ENCODE results near the gene RPS19.

RPS19 gene

GRCh38 chr19:41876847-41877832 is 17.1 kb downstream of the RPS19 start, which contains the start of gene CD79A:
Gene CD79A, plus strand, starts transcription at chr19:41877279. Its CDS starts 26 bp downstream, at chr19:41877305.
- Histone ChIP-seq H3K36me3 (ENCODE audit: control insufficient read depth in 1 of 2, insufficient read depth in 2 of 2, low read length in 2 of 2) (peaks cover 0 to 4% of the 10 kb centered on the region in 2 donors), H3K27ac (ENCODE audit: low read depth, low read length) (peak within 1 kb of the TSS; percentile 42), H3K9me3 (ENCODE audit: control insufficient read depth in 1 of 2, low read length in 2 of 2) (no peaks in the 10 kb centered on the region), H3K9ac (ENCODE audit: low read depth in 1 of 2, low read length in 2 of 2) (no peak within 1 kb of the TSS), H3K27me3 (ENCODE audit: control insufficient read depth in 1 of 2, insufficient read depth in 2 of 2, low read length in 2 of 2) (no peaks in the 10 kb centered on the region), H3K4me1 (ENCODE audit: control insufficient read depth in 1 of 2, insufficient read depth in 2 of 2, low read length in 2 of 2) (peaks cover 12 to 34% of the 10 kb centered on the region in 2 donors), H3K4me3 (ENCODE audit: low read depth in 1 of 2, low read length in 2 of 2) (peak within 1 kb of the TSS; percentile 28 to 35)

DNA sequence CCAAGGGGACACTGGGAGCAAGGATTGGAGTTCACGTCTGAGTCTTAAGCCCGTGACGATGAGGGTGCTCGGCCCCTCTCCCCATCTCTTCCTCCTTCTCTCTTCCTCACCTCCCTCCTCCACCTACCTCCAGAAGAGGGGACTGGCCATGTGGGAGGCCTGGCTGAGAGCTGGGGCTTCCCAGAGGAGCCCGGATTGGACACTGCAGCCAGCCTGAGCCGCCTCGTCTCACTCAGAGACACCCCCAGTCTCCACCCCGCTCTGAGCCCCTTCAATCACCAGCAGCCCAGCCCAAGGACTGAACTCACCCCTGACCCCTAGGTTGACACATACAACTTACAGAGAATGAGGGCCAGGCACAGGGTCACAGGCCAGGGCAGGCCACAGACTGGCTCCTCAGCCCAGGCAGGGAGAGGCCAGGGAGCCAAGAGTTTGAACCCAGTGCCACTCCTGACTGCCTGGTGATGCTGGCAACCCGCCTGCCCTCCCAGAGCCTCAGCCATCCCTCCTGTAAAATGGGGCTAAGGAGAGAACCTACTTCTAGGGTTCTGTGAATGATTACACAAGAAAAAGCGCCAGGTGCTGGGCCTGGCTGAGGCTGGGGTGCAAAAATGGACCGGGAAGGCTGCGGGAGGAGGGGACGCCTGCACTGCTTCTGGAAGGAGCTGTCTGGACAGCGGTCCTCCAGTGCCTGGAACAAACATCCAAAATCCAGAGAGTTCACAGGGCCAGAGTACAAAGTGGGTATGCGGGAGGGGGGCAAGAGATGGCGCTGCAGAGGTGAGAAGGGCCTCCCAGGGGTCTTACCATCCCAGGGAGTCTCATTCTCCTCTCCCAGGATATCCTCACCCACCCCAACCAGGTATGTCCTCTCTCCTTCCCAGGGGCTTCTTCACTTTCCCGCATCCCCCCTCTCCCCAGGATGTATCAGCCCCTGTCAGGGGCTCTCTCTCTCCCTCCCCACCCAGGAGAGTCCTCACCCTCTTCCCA is 18.2 kb downstream of the RPS19 start:
- H3K4me3 ChIP-seq (ENCODE audit: low read depth in 1 of 2, low read length in 2 of 2) = no peak overlapping the region
- H3K27ac ChIP-seq (ENCODE audit: low read depth, low read length) = no peak overlapping the region

DNA sequence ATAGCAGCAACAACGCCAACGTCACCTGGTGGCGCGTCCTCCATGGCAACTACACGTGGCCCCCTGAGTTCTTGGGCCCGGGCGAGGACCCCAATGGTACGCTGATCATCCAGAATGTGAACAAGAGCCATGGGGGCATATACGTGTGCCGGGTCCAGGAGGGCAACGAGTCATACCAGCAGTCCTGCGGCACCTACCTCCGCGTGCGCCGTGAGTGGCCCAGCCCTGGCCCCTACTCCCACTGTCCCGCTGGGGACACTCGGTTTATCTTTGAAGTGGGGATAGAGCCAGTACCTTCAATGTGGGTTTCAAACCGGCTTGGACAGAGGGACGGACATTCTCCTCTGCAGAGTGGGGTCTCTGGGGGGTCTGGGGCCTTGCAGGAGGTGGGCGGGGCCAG is 19.0 kb downstream of the RPS19 start:
- no peaks in the 10 kb centered on the region for H3K9me3 ChIP-seq (ENCODE audit: control insufficient read depth in 1 of 2, low read length in 2 of 2)
- no peak overlapping the region for H3K9ac ChIP-seq (ENCODE audit: low read depth in 1 of 2, low read length in 2 of 2)
- H3K36me3 ChIP-seq (ENCODE audit: control insufficient read depth in 1 of 2, insufficient read depth in 2 of 2, low read length in 2 of 2) = no peaks in the 10 kb centered on the region
- peaks cover 12 to 28% of the 10 kb centered on the region in 2 donors for H3K4me1 ChIP-seq (ENCODE audit: control insufficient read depth in 1 of 2, insufficient read depth in 2 of 2, low read length in 2 of 2)
- no peaks in the 10 kb centered on the region for H3K27me3 ChIP-seq (ENCODE audit: control insufficient read depth in 1 of 2, insufficient read depth in 2 of 2, low read length in 2 of 2)
- H3K4me3 ChIP-seq (ENCODE audit: low read depth in 1 of 2, low read length in 2 of 2) = no peak overlapping the region
- no peak overlapping the region for H3K27ac ChIP-seq (ENCODE audit: low read depth, low read length)

More for the DNA sequence above, 18.2 kb downstream of the RPS19 start:
- H3K36me3 ChIP-seq (ENCODE audit: control insufficient read depth in 1 of 2, insufficient read depth in 2 of 2, low read length in 2 of 2) = no peaks in the 10 kb centered on the region
- peaks cover 8 to 25% of the 10 kb centered on the region in 2 donors for H3K4me1 ChIP-seq (ENCODE audit: control insufficient read depth in 1 of 2, insufficient read depth in 2 of 2, low read length in 2 of 2)
- H3K9ac ChIP-seq (ENCODE audit: low read depth in 1 of 2, low read length in 2 of 2) = no peak overlapping the region
- H3K27me3 ChIP-seq (ENCODE audit: control insufficient read depth in 1 of 2, insufficient read depth in 2 of 2, low read length in 2 of 2) = no peaks in the 10 kb centered on the region
- H3K9me3 ChIP-seq (ENCODE audit: control insufficient read depth in 1 of 2, low read length in 2 of 2) = no peaks in the 10 kb centered on the region

DNA sequence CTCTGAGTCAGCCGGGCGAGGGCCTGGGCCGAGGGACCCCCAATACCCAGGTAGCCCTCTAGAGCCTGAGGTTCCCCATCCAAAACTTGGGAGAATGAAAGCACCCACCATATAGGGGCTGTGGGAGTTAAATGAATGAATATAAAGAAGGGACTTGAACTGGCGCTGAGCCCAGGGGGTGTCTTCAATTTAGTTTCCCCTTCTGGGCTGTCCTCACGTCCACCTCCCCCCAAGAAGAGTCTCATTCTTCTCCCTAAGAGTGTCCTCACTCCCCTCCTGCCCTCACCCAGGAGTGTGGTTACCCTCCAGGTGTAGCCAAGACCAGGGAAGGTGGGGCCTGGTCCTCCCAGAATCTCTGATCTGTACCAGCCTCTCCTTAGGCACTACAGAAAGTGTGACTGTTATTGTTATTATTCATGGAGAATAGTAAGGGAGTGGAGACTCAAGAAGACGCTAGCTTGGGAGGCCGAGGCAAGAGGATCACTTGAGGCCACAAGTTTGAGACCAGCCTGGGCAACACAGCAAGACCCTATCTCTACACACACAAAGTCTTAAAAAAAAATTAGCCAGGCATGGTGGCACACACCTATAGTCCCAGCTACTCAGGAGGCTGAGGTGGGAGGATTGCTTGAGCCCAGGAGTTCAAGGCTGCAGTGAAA is 19.7 kb downstream of the RPS19 start:
- H3K9me3 ChIP-seq (ENCODE audit: control insufficient read depth in 1 of 2, low read length in 2 of 2) = no peaks in the 10 kb centered on the region
- H3K27ac ChIP-seq (ENCODE audit: low read depth, low read length) = no peak overlapping the region
- H3K36me3 ChIP-seq (ENCODE audit: control insufficient read depth in 1 of 2, insufficient read depth in 2 of 2, low read length in 2 of 2) = no peaks in the 10 kb centered on the region
- H3K4me1 ChIP-seq (ENCODE audit: control insufficient read depth in 1 of 2, insufficient read depth in 2 of 2, low read length in 2 of 2) = peaks cover 12 to 31% of the 10 kb centered on the region in 2 donors
- no peaks in the 10 kb centered on the region for H3K27me3 ChIP-seq (ENCODE audit: control insufficient read depth in 1 of 2, insufficient read depth in 2 of 2, low read length in 2 of 2)
- H3K9ac ChIP-seq (ENCODE audit: low read depth in 1 of 2, low read length in 2 of 2) = no peak overlapping the region
- H3K4me3 ChIP-seq (ENCODE audit: low read depth in 1 of 2, low read length in 2 of 2) = no peak overlapping the region

DNA sequence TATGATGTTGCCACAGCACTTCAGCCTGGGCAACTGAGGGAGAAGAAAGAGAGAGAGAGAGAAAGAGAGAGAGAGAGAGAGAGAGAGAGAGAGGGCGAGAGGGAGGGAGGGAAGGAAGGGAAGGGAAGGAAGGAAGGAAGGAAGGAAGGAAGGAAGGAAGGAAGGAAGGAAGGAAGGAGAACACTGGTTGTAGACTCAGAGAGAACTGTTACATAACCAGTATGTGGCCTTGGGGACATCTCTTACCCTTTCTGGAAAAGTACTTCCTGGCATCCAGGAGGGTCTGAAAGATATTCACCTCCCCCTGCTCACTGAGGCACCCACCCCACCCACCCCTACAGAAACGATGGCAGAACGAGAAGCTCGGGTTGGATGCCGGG is 20.3 kb downstream of the RPS19 start:
- no peak overlapping the region for H3K9ac ChIP-seq (ENCODE audit: low read depth in 1 of 2, low read length in 2 of 2)
- H3K4me1 ChIP-seq (ENCODE audit: control insufficient read depth in 1 of 2, insufficient read depth in 2 of 2, low read length in 2 of 2) = peaks cover 15 to 36% of the 10 kb centered on the region in 2 donors
- H3K36me3 ChIP-seq (ENCODE audit: control insufficient read depth in 1 of 2, insufficient read depth in 2 of 2, low read length in 2 of 2) = no peaks in the 10 kb centered on the region
- H3K27ac ChIP-seq (ENCODE audit: low read depth, low read length) = no peak overlapping the region
- no peaks in the 10 kb centered on the region for H3K27me3 ChIP-seq (ENCODE audit: control insufficient read depth in 1 of 2, insufficient read depth in 2 of 2, low read length in 2 of 2)
- H3K4me3 ChIP-seq (ENCODE audit: low read depth in 1 of 2, low read length in 2 of 2) = no peak overlapping the region
- H3K9me3 ChIP-seq (ENCODE audit: control insufficient read depth in 1 of 2, low read length in 2 of 2) = no peaks in the 10 kb centered on the region

DNA sequence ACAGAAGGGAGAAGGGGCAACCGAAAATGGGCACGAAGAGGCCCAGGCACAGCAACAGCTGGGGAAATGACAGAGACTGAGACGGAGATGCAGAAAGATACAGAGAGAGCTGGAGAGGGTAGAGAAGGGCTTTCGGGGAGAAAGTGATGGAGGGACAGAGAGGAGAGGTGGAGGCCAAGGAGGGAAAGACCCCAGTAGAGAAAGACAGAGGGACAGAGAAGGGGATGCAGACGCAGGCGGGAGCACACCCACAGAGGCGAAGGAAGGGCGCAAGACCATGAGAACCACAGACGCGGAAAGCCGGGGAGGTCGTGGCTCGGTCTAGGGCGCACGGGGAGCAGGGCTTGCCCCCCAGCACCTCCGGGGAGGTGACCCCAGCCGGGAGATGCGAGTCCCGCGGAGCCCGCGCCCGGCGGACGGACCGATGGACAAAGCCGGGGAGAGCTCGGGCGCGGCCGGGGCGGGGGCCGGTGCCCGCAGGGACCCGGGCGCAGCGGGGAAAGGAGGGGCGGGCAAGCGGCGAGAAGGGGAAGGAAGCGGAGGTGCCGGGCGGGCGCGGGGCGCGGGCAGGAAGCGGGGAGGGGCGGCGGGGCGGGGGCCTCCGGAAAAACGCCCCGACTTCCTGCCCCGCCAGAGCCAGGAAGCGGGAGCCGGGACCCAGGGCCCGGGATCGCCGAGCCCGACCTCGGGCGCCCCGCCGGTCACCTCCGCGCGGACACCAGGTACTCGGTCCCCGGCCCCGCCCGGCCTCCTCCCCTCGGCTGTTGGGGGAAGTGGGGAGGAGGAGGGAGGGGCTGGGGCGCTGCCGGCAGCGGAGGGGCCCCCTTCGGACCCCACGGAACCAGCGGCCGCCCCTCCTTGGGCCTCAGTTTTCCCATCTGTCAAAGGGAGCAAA is 22.8 kb downstream of the RPS19 start, which contains the start of gene ARHGEF1:
TSS of gene ARHGEF1 (plus strand) at position 617 of the 895 bp plus-strand sequence. CDS start 4,899 bp downstream, outside the sequence.
- Histone ChIP-seq H3K27me3 (ENCODE audit: control insufficient read depth in 1 of 2, insufficient read depth in 2 of 2, low read length in 2 of 2) (no peaks in the 10 kb centered on the region), H3K4me1 (ENCODE audit: control insufficient read depth in 1 of 2, insufficient read depth in 2 of 2, low read length in 2 of 2) (peaks cover 29 to 45% of the 10 kb centered on the region in 2 donors), H3K36me3 (ENCODE audit: control insufficient read depth in 1 of 2, insufficient read depth in 2 of 2, low read length in 2 of 2) (no peaks in the 10 kb centered on the region), H3K4me3 (ENCODE audit: low read depth in 1 of 2, low read length in 2 of 2) (peak within 1 kb of the TSS; percentile 90 to 95), H3K9me3 (ENCODE audit: control insufficient read depth in 1 of 2, low read length in 2 of 2) (no peaks in the 10 kb centered on the region), H3K9ac (ENCODE audit: low read depth in 1 of 2, low read length in 2 of 2) (peak within 1 kb of the TSS; percentile 89 to 98), H3K27ac (ENCODE audit: low read depth, low read length) (peak within 1 kb of the TSS; percentile 62)

DNA sequence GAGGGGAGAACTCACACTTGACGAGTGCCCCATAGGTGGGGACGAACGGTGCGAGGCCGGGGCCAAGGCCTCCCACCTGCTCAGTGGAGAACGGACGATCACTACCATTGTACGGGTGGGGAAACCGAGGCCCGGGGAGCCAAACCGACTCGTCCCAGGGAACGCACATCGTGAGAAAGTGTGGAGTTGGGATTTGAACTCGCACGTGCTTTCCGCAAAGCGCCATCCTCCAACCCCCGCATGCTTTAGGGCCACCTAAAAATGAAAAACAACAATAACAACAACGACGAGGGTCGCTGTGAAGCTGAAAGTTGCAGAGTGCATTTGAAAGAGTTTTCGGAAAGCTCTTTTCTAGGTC is 23.4 kb downstream of the RPS19 start:
- H3K27ac ChIP-seq (ENCODE audit: low read depth, low read length) = peak overlapping the region; percentile 46
- H3K36me3 ChIP-seq (ENCODE audit: control insufficient read depth in 1 of 2, insufficient read depth in 2 of 2, low read length in 2 of 2) = peaks cover 0 to 4% of the 10 kb centered on the region in 2 donors
- peak overlapping the region; percentile 90 to 95 for H3K4me3 ChIP-seq (ENCODE audit: low read depth in 1 of 2, low read length in 2 of 2)
- no peaks in the 10 kb centered on the region for H3K9me3 ChIP-seq (ENCODE audit: control insufficient read depth in 1 of 2, low read length in 2 of 2)
- no peaks in the 10 kb centered on the region for H3K27me3 ChIP-seq (ENCODE audit: control insufficient read depth in 1 of 2, insufficient read depth in 2 of 2, low read length in 2 of 2)
- H3K9ac ChIP-seq (ENCODE audit: low read depth in 1 of 2, low read length in 2 of 2) = peak overlapping the region; percentile 89 to 98
- H3K4me1 ChIP-seq (ENCODE audit: control insufficient read depth in 1 of 2, insufficient read depth in 2 of 2, low read length in 2 of 2) = peaks cover 34 to 45% of the 10 kb centered on the region in 2 donors

DNA sequence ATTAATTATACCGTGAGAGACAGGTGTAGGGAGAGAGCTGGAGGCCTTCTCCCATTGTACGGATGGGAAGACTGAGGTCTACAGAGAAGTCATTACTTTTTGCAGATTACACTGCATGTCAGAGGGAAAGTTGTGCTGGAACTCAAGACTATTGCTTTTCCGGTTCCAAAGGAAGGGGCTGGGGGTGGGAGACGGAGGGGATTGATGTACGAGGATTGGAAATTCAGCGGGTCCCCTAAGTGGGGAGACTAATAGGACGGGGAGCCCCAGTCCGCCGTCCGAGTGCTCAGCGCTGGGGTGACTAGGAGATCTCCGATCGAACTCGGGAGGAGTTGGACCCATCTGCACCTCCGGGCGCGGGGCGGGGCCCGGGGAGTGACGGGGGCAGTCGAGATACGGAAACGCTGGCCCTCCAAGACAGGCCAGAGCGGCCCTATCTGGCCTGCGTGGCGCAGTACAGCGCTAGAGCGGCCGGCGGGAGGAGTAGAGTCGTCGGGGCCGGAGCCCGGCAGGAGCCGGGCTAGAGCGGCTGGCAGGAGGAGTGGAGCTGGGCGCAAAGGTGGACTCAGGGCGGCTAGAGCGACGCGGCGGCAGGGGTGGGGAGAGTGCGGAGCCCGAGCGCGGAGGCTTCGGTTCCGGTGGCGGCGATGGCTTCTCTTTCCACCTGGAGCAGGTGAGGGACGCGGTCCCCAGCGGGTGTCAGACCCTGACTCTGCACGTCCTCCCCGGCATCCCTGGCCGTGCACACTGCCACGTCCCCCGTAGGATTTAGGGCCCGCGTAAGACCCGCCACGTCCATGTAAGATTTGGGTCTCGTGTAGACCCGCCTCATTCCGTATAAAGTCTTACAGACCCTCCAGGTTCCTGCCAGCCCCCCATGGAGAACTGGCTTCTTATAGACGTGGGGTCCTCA is 24.0 kb downstream of the RPS19 start:
- peaks cover 35 to 45% of the 10 kb centered on the region in 2 donors for H3K4me1 ChIP-seq (ENCODE audit: control insufficient read depth in 1 of 2, insufficient read depth in 2 of 2, low read length in 2 of 2)

More for the DNA sequence above, 24.0 kb downstream of the RPS19 start:
- Histone ChIP-seq H3K27ac (ENCODE audit: low read depth, low read length) (peak overlapping the region; percentile 53), H3K9me3 (ENCODE audit: control insufficient read depth in 1 of 2, low read length in 2 of 2) (no peaks in the 10 kb centered on the region), H3K4me3 (ENCODE audit: low read depth in 1 of 2, low read length in 2 of 2) (peak overlapping the region; percentile 90 to 97), H3K9ac (ENCODE audit: low read depth in 1 of 2, low read length in 2 of 2) (peak overlapping the region; percentile 89 to 98), H3K27me3 (ENCODE audit: control insufficient read depth in 1 of 2, insufficient read depth in 2 of 2, low read length in 2 of 2) (no peaks in the 10 kb centered on the region), H3K36me3 (ENCODE audit: control insufficient read depth in 1 of 2, insufficient read depth in 2 of 2, low read length in 2 of 2) (peaks cover 3 to 8% of the 10 kb centered on the region in 2 donors)

Data from duodenal mucosa (tissue), 2 donors.